Type B pancreatic cell (in vitro differentiated cells): ENCODE data around the gene BEST1. TPM values are rescaled to one million over a fixed set of nuclear protein-coding genes. Genes with fewer than 3 reads are reported as not detected.

Experiments used
- DNase-seq: peaks from one replicate; pipeline ENCODE4 v3.0.0; 2021; ENCODE audit warnings: mixed read lengths; ENCODE audit not compliant: unreplicated experiment; ENCODE audit errors: extremely low spot score
- H3K27ac Mint-ChIP-seq: 2 replicates; pipeline ENCODE4 v1.8.0; 2021; ENCODE audit warnings: mild to moderate bottlenecking, mixed read lengths
- H3K27me3 Mint-ChIP-seq: 2 replicates; pipeline ENCODE4 v1.8.0; 2021; ENCODE audit warnings: mixed read lengths
- H3K36me3 Mint-ChIP-seq: 2 replicates; pipeline ENCODE4 v1.8.0; 2021; ENCODE audit warnings: mixed read lengths
- H3K4me1 Mint-ChIP-seq: one replicate; pipeline ENCODE4 v1.8.0; 2021; ENCODE audit warnings: mixed read lengths; ENCODE audit not compliant: unreplicated experiment
- H3K4me3 Mint-ChIP-seq: 2 replicates; pipeline ENCODE4 v1.8.0; 2021; ENCODE audit warnings: mild to moderate bottlenecking, mixed read lengths
- H3K9me3 Mint-ChIP-seq: 2 replicates; pipeline ENCODE4 v1.8.0; 2021; ENCODE audit warnings: mixed read lengths
- CTCF ChIP-seq: fragments of 200-600 bp; sonication (generic); conservative IDR thresholded peaks from 2 replicates; pipeline ENCODE4 v1.5.0; 2021; ENCODE audit warnings: antibody characterized with exemption, mild to moderate bottlenecking
- total RNA-seq: library from RNA; stranded (reverse); gene quantifications from 2 replicates; pipeline ENCODE4 v1.2.1, GENCODE V29; 2021; ENCODE audit warnings: low replicate concordance

BEST1 gene
- total RNA-seq, 1 donor from 2014 or later: 0.31 TPM

DNA sequence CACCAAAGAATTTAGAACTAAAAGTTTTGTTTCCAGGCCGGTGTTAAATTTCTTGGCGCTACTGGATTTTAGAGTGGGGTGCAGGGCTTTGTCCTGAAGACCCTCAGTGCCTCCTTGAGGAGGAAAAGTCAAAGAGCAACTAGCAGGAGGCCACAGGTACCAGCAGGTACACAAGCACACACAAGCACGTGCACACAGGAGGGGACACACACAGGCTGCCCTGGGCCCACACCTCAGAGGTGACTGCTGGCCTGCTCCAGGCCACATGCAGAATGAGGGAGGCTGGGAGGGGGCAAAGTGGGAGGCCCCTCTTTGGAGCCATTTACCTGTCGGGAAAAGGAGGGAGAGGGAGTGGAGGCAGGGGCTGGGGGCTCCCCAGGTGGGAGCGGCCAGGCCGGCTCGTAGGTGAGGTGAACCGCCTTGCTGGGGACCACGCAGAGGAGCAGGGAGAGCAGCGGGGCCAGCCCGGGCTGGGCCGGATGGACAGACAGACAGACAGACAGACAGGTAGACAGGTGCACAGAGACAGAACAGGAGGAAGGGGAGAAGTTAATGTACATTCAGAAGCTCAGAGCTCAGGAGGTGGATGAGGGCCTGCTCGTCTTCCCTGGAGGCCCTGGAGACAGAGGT lies 45.0 kb upstream of the BEST1 start:
- Mint-ChIP-seq H3K9me3 (no peaks in the 10 kb centered on the region), H3K27me3 (no peaks in the 10 kb centered on the region), H3K4me1 (peaks cover 6% of the 10 kb centered on the region), H3K36me3 (no peaks in the 10 kb centered on the region), H3K27ac (no peak overlapping the region), H3K4me3 (no peak overlapping the region)
- DNase-seq: no peak
- TF ChIP-seq CTCF: no peak

- DNase-seq: no peak
- H3K4me1 Mint-ChIP-seq: peaks cover 6% of the 10 kb centered on the region
- TF ChIP-seq CTCF: no peak
- no peaks in the 10 kb centered on the region for H3K27me3 Mint-ChIP-seq
- H3K36me3 Mint-ChIP-seq: no peaks in the 10 kb centered on the region
- no peak overlapping the region for H3K27ac Mint-ChIP-seq
- no peak overlapping the region for H3K4me3 Mint-ChIP-seq
- no peaks in the 10 kb centered on the region for H3K9me3 Mint-ChIP-seq
These were observed 44.2 kb upstream of the BEST1 start for GRCh38 chr11:61905801-61906521.

DNA sequence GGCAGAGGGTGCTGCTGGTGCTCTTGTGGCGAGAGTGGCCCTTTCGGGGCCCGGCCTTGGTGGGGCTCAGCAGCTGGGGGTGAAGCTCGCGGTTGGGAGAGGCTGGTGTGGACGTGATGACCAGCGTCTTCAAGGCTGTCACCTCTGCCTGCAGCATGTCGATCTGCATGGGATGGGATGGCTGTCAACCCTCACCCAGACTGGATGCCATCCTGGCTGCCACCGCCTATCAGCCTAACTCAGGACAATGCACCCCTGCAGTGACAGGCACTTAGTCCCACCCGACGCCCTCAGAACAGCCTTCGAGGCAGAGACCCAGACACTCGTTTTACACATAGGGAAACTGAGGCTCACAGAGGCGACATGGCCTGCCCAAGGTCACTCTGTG lies 43.6 kb upstream of the BEST1 start:
- no peak for TF ChIP-seq CTCF
- Mint-ChIP-seq H3K27ac (no peak overlapping the region), H3K36me3 (no peaks in the 10 kb centered on the region), H3K4me1 (peaks cover 9% of the 10 kb centered on the region), H3K9me3 (no peaks in the 10 kb centered on the region), H3K27me3 (no peaks in the 10 kb centered on the region), H3K4me3 (no peak overlapping the region)
- no peak for DNase-seq

GRCh38 chr11:61907282-61907681 lies 42.9 kb upstream of the BEST1 start:
- H3K4me3 Mint-ChIP-seq: no peak overlapping the region
- H3K4me1 Mint-ChIP-seq: peaks cover 14% of the 10 kb centered on the region

More at GRCh38 chr11:61907282-61907681, 42.9 kb upstream of the BEST1 start:
- H3K9me3 Mint-ChIP-seq: no peaks in the 10 kb centered on the region
- peaks cover 3% of the 10 kb centered on the region for H3K27me3 Mint-ChIP-seq
- TF ChIP-seq CTCF: no peak
- no peaks in the 10 kb centered on the region for H3K36me3 Mint-ChIP-seq
- DNase-seq: no peak
- no peak overlapping the region for H3K27ac Mint-ChIP-seq
